MM.1S (cell line): ENCODE results near the gene EVPL.

Experiments used
- CTCF ChIP-seq: fragments of 300-600 bp; sonication (generic); IDR thresholded peaks from 2 replicates; pipeline ENCODE4 v1.5.1; 2016; ENCODE audit warnings: antibody characterized with exemption, low read length, mixed read lengths
- EZH2 ChIP-seq: fragments of 300-600 bp; sonication (generic); optimal IDR thresholded peaks from 2 replicates; pipeline ENCODE3; 2017; ENCODE audit warnings: low read depth, mild to moderate bottlenecking, antibody characterized with exemption, low read length, mixed read lengths
- EZH2phosphoT487 ChIP-seq: fragments of 300-600 bp; sonication (generic); IDR thresholded peaks from 2 replicates; pipeline ENCODE4 v1.6.1; 2018; ENCODE audit warnings: antibody characterized with exemption, low read length

GRCh38 chr17:76049239-76049638 lies 22.1 kb upstream of the EVPL start:
- TF ChIP-seq CTCF (no peak), EZH2 (no peak), EZH2phosphoT487 (no peak)
